Measurements from ENCODE around the gene COL5A3.

DNA sequence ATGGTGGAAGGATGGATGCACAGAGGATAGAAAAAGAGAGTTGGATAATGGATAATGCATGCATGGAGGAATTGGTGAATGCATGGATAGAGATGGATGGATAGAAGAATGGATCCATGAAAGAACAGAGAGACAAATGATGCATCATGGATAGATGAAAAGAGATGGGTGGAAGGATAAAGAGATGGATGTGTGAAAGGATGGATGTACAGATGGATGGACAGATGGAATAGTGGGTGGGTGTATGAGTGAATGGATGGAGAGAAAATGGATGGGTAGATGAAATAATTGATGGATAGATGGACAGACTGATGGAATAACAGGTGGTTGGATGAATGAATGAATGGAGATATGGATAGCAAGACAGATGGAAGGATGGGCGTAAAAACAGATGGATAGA, 99.7 kb downstream of the COL5A3 start:
- TF ChIP-seq, protein P1, sequence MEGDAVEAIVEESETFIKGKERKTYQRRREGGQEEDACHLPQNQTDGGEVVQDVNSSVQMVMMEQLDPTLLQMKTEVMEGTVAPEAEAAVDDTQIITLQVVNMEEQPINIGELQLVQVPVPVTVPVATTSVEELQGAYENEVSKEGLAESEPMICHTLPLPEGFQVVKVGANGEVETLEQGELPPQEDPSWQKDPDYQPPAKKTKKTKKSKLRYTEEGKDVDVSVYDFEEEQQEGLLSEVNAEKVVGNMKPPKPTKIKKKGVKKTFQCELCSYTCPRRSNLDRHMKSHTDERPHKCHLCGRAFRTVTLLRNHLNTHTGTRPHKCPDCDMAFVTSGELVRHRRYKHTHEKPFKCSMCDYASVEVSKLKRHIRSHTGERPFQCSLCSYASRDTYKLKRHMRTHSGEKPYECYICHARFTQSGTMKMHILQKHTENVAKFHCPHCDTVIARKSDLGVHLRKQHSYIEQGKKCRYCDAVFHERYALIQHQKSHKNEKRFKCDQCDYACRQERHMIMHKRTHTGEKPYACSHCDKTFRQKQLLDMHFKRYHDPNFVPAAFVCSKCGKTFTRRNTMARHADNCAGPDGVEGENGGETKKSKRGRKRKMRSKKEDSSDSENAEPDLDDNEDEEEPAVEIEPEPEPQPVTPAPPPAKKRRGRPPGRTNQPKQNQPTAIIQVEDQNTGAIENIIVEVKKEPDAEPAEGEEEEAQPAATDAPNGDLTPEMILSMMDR (IDR thresholded peaks at IDR 0.05 in 8 of 11, conservative IDR thresholded peaks at IDR 0.05 in 3 of 11): no peak
- TF ChIP-seq POLR2A (IDR thresholded peaks at IDR 0.05): no peak

Measured in spleen (tissue), 7 donors.